Measurements from ENCODE around the gene PTPRD.

DNA sequence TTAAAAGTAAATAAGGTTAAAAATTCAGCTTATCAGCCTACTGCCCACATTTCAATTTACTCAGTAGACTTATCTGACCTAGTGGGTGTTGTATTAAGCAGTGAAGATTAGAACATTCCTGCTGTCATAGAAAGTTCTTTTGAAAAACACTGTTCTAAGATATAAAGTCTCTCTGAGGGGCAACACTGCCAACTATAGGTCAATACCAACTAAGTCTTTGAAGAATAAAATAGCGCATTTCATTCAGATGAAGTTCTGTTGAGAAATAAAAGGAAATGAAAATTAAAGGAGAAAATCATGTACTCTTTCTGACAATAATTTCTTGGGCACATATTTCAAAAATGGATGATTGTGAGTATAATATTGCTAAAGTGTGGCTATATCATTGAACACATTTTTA, 86.8 kb downstream of the PTPRD start:
- TF ChIP-seq, protein P1, sequence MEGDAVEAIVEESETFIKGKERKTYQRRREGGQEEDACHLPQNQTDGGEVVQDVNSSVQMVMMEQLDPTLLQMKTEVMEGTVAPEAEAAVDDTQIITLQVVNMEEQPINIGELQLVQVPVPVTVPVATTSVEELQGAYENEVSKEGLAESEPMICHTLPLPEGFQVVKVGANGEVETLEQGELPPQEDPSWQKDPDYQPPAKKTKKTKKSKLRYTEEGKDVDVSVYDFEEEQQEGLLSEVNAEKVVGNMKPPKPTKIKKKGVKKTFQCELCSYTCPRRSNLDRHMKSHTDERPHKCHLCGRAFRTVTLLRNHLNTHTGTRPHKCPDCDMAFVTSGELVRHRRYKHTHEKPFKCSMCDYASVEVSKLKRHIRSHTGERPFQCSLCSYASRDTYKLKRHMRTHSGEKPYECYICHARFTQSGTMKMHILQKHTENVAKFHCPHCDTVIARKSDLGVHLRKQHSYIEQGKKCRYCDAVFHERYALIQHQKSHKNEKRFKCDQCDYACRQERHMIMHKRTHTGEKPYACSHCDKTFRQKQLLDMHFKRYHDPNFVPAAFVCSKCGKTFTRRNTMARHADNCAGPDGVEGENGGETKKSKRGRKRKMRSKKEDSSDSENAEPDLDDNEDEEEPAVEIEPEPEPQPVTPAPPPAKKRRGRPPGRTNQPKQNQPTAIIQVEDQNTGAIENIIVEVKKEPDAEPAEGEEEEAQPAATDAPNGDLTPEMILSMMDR (IDR thresholded peaks at IDR 0.05; ENCODE audit: insufficient read depth, low read length, poor library complexity, severe bottlenecking): no peak
- no peak for TF ChIP-seq EZH2phosphoT487 (conservative IDR thresholded peaks at IDR 0.05; ENCODE audit: low read length)
